NB4 (cell line): ENCODE results near the gene CDH11.

Experiments
- MAX ChIP-seq: IDR thresholded peaks from 2 replicates; pipeline ENCODE4 v1.6.1; 2011; ENCODE audit warnings: low read depth, low read length
- POLR2A ChIP-seq: IDR thresholded peaks from 2 replicates; pipeline ENCODE4 v1.6.1; 2011; ENCODE audit warnings: mild to moderate bottlenecking; ENCODE audit not compliant: insufficient read length; ENCODE audit errors: extremely low read depth
- TF ChIP-seq, protein P1 (sequence below): IDR thresholded peaks from one replicate; pipeline ENCODE4 v1.5.1; 2012; ENCODE audit warnings: low read depth, low read length

GRCh38 chr16:64916051-64916450, 205.8 kb downstream of the CDH11 start:
- TF ChIP-seq, protein P1, sequence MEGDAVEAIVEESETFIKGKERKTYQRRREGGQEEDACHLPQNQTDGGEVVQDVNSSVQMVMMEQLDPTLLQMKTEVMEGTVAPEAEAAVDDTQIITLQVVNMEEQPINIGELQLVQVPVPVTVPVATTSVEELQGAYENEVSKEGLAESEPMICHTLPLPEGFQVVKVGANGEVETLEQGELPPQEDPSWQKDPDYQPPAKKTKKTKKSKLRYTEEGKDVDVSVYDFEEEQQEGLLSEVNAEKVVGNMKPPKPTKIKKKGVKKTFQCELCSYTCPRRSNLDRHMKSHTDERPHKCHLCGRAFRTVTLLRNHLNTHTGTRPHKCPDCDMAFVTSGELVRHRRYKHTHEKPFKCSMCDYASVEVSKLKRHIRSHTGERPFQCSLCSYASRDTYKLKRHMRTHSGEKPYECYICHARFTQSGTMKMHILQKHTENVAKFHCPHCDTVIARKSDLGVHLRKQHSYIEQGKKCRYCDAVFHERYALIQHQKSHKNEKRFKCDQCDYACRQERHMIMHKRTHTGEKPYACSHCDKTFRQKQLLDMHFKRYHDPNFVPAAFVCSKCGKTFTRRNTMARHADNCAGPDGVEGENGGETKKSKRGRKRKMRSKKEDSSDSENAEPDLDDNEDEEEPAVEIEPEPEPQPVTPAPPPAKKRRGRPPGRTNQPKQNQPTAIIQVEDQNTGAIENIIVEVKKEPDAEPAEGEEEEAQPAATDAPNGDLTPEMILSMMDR: no peak
- TF ChIP-seq MAX: no peak
- TF ChIP-seq POLR2A: no peak
